AG08396 (cell line): ENCODE results near the gene C11orf91.
"Not testable (repeated sequence)": the region's sequence is repeated elsewhere in the genome, so short reads cannot be mapped to it uniquely, and the experiment has no call there.

Source experiments
- DNase-seq: peaks from one replicate; pipeline ENCODE4 v3.0.0; 2012; ENCODE audit warnings: low spot score, mixed read lengths

C11orf91 gene

GRCh38 chr11:33696411-33696810 is 4.2 kb downstream of the C11orf91 start:
- DNase-seq = no peak

- no peak for DNase-seq
Measured at GRCh38 chr11:33695051-33695566, 5.5 kb downstream of the C11orf91 start.

GRCh38 chr11:33694346-33695050 is 6.1 kb downstream of the C11orf91 start:
- DNase-seq = no peak

GRCh38 chr11:33692541-33692940 is 8.1 kb downstream of the C11orf91 start:
- DNase-seq = no peak

GRCh38 chr11:33692013-33692504 is 8.6 kb downstream of the C11orf91 start:
- peak; percentile 62 for DNase-seq

- DNase-seq = no peak
Measured at GRCh38 chr11:33691066-33691864, 9.4 kb downstream of the C11orf91 start.

- peak; percentile 73 for DNase-seq
Measured at GRCh38 chr11:33690290-33691065, 10.1 kb downstream of the C11orf91 start.

GRCh38 chr11:33689501-33689900 is 11.1 kb downstream of the C11orf91 start:
- DNase-seq = no peak

- no peak for DNase-seq
Measured at GRCh38 chr11:33689085-33689484, 11.5 kb downstream of the C11orf91 start.

GRCh38 chr11:33687733-33688479 is 12.7 kb downstream of the C11orf91 start:
- peak; percentile 61 for DNase-seq

- DNase-seq = no peak
Measured at GRCh38 chr11:33685082-33685481, 15.5 kb downstream of the C11orf91 start.

- DNase-seq = no peak
Measured at GRCh38 chr11:33684003-33684706, 16.5 kb downstream of the C11orf91 start.

- DNase-seq = no peak
Measured at GRCh38 chr11:33682446-33682845, 18.2 kb downstream of the C11orf91 start.

- no peak for DNase-seq
Measured at GRCh38 chr11:33682019-33682418, 18.6 kb downstream of the C11orf91 start.

- not testable (repeated sequence) for DNase-seq
Measured at GRCh38 chr11:33678616-33679015, 22.0 kb downstream of the C11orf91 start.

- peak; percentile 76 for DNase-seq
Measured at GRCh38 chr11:33674035-33674814, 26.4 kb downstream of the C11orf91 start.

GRCh38 chr11:33672273-33672672 is 28.4 kb downstream of the C11orf91 start:
- no peak for DNase-seq

GRCh38 chr11:33670250-33671011 is 30.2 kb downstream of the C11orf91 start:
- peak; percentile 66 for DNase-seq

GRCh38 chr11:33669598-33670249 is 30.9 kb downstream of the C11orf91 start:
- DNase-seq = no peak
